Inferior parietal cortex (tissue), 1 donor: ENCODE data around the gene NCAPH2.

Source experiments
- DNase-seq: peaks from one replicate; pipeline ENCODE4 v3.0.0-alpha.2; 2016; ENCODE audit errors: extremely low spot score

NCAPH2 gene

DNA sequence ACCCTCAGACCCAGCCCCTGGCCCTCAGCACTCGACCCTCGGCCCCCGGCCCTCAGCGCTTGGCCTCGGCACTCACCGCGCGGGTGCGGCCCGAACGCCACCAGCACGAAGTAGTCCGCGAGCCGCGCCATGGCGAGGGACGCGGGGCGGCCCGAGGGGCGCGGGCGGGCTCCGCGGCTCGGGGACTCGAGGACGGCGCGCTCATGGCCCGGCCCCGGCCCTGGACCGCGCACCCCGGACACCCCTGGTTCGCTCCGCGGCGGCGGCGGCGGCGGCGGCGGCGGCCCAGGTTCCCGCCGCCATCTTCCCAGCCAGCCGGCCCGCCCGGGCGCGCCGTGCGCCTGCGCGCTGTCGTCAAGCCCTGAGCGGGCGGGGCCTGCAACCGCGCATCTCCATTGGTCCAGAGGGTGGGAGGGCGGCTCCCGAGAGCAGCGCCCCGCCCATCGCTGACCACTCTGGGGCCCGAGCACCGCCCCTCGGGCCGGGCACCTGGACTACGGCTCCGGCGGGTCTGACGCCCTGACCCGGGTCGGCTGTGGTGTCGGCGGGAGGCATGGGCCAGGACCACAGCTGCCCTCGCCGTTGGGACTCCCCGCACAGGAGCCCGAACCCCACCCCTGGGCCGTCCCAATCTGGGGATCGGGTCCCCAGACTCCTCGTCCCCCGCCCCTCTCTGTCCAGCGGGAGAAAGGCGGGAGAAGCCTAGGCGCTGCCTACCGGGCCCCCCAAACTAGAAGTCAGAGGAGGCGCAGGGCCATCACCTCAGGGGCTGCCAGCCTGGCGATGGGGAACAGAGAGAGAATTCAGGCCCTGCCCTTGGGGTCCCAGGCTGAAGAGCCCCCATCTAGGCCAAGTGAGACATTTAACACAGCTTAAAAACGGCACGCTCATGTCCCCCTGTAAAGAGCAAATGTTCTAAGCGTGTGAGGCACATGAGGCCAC, 33.0 kb upstream of the NCAPH2 start, which contains the start of gene SBF1:
Gene SBF1 (minus strand): TSS at position 326 of the 942 bp plus-strand sequence. CDS start 195 bp downstream, at position 131.
- DNase-seq: peak; percentile 86

GRCh38 chr22:50475652-50476002, 32.4 kb upstream of the NCAPH2 start:
- DNase-seq: no peak

GRCh38 chr22:50476868-50477267, 31.2 kb upstream of the NCAPH2 start:
- no peak for DNase-seq

DNA sequence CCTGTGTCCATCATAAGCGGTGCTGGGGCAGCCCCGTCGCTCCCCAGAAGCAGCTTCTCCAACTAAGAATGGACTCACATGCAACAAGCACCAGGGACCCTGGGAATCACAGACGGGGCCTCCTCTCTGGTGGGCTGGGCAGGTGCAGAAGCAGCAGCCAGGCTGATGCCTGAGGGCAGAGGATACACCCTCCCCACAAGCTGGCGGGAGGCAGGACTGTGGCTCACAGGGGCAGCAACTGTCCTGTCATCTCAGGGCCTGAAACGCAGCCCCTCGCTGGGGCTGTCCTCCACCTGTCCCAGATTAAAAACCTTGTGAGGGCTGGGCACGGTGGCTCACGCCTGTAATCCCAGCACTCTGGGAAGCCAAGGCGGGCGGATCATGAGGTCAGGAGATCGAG, 30.1 kb upstream of the NCAPH2 start:
- DNase-seq: no peak

DNA sequence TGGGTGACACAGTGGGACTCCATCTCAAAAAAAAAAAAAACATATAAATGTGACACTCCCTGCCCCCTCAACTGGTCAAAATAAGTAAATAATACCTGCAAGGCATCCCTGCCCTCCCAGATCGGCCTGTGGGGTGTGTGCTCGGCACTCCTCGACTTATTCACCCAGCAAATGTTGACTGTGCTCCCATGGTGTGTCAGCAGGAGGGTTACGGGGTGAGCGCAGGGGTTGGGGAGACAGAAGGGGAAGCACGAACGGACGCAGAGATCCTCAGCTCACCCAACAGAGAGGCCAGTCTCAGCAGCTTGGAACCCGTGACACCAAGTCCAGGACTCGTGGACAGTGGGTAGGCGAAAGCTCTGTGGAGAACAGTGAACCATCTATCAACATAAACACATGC, 28.3 kb upstream of the NCAPH2 start:
- DNase-seq: no peak

- DNase-seq: no peak
These were observed 27.0 kb upstream of the NCAPH2 start for GRCh38 chr22:50481045-50481439.

DNA sequence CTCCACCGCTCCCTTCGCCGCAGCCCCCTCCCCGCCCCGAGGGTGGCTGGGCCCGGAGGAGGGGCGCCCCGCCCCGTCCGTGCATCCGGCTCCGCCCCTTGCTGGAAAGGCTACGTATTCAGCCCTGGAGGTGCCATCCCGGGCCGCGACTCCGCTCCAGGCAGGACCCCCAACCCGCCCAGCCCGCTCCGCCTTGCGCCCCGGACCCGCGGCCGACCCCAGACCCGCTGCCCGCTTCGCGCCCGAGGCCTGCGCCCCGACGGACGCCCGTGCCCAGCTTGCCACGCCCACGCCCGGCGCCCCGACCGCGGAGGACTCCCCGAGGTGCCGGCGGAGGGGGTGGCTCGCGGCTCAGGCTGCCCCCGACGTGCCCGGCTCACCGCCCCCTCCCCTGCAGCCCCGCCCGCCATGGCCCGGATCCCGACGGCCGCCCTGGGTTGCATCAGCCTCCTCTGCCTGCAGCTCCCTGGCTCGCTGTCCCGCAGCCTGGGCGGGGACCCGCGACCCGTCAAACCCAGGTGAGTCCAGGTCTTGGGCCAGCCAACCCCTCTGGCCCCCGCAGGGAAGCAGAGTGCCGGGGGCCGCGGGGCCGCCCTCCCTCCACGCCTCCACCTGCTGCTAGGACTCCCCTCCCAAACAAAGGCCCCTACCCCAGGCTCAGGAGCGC, 26.5 kb upstream of the NCAPH2 start, which contains the start of gene ADM2:
Gene ADM2 (plus strand): TSS at position 104 of the 667 bp plus-strand sequence. CDS start 305 bp downstream, at position 409.
- DNase-seq: no peak

DNA sequence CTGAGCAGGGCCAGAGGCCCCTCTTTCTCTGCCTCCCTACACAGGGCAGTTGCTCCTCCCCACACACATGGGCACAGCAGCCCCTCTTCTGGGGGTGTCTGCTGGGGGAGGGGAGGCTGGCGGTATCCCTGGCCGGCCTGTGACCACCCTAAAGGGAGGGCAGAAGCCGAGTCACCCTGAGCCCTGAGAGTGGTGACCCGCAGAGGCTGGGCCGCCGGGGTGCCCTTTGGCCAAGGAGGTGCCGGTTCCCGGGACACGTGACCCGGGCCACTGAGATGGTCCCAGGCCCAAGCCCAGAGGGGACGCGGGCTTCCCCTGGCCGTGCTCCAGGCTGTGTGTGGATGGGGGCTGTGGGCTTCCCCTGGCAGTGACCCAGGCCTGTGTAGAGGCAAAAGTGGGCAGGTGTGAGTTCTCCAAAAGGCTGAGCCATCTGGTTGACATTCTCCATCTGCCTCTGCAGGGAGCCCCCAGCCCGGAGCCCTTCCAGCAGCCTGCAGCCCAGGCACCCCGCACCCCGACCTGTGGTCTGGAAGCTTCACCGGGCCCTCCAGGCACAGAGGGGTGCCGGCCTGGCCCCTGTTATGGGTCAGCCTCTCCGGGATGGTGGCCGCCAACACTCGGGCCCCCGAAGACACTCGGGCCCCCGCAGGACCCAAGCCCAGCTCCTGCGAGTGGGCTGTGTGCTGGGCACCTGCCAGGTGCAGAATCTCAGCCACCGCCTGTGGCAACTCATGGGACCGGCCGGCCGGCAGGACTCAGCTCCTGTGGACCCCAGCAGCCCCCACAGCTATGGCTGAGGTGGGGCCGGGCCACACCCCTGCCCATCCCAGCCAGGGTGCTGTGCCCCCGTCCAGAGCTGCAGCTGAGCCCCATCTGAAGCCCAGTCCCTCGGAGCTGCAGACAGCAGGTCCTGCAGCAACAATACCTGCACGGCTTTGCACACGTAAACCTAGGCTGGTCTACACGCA, 25.6 kb upstream of the NCAPH2 start:
- no peak for DNase-seq

DNA sequence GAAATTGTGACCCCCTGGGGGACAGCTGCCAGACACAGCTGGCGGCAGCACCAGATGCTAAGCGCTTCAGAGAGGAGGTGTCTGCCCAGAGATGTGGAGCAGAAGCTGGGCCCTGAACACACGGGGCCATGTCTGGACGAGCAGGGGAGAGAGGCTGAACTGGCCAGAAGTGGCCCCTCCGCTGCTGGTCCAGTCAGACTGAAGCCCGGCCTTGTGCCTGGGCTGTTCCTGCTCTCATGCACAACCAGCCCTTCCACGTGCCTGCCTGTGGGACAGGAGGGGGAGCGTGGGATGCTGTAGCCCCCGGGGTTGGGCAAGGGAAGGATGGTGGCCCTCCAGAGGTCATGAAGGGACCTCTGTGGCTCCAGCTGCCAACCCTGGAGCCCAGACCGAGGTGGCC, 24.9 kb upstream of the NCAPH2 start:
- no peak for DNase-seq

- DNase-seq: no peak
These were observed 24.5 kb upstream of the NCAPH2 start for GRCh38 chr22:50483556-50483955.

DNA sequence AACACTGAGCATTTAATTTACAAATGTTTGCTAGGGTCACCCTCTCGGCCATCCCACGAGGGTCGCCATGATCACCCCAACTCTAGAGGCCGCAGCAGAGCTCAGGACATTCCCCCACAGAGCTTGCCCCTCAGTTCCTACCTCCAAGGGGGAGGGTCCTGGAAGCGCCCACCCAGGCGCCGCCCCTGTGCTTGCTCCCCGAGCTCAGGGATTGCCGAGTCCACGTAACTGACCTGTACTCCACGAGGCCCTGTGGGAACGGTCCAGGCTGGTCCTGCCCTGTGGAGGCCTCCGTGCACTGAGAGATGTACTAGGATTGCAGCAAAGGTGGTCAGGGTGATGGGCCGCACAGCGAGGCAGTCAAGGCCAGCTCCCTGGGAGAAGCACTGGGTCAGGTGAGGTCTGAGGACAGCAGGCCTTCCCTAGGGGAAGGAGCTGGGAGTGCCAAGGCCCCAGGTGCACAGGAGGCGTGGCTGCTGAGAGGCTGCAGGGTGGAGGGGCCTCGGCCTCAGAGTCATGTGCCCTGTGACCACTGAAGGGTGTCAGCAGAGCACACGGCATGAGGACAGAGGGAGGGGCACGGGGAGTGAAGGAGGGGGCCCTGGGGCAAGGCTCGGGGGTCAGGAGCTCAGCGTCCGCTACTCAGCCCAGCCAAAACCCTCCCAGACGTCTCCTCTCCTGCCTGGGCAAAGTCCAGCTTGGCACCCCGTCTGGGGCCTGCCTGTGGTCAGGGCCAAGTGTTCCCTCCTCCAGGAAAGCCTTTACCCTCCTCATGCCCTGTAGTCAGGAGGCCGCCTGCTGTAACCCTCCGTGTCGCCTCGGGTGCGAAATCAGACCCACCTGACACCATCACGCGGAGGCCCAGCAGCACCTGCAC, 23.8 kb upstream of the NCAPH2 start:
- DNase-seq: no peak

GRCh38 chr22:50485221-50486131, 22.5 kb upstream of the NCAPH2 start:
- no peak for DNase-seq

GRCh38 chr22:50486561-50487289, 21.3 kb upstream of the NCAPH2 start, which contains the start of gene MIOX:
TSS of gene MIOX (plus strand) at chr22:50486859. CDS start at chr22:50486898, 39 bp downstream.
- DNase-seq: no peak

DNA sequence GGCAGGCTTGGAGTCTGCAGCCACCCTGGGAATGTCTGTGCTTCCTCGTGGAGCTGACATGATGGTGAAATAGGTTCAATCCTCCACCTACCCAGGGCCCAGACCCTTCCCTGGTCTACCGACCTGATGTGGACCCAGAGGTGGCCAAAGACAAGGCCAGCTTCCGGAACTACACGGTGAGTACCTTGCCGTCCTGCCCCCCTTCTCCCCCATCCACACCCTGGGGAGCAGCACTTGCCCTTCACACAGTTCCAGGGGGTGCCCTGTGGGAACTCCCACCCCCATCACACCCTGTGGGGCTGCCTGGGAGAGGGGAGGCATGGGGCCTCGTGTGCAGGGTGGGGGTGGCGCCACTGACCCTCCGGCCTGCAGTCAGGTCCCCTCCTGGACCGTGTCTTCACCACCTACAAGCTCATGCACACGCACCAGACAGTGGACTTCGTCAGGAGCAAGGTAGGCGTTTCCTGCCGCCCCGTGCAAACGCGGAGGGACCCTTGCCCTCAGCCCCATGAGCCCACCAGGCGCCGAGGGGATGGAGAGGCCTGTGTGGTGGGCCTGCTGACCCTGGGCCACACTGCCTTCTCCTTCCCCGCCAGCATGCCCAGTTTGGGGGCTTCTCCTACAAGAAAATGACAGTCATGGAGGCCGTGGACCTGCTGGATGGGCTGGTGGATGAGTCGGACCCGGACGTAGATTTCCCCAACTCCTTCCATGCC, 20.6 kb upstream of the NCAPH2 start:
- DNase-seq: no peak

GRCh38 chr22:50488006-50488677, 19.9 kb upstream of the NCAPH2 start:
- no peak for DNase-seq

- DNase-seq: no peak
These were observed 19.1 kb upstream of the NCAPH2 start for GRCh38 chr22:50488886-50489285.
